Activated CD8-positive, alpha-beta memory T cell treated with anti-CD3 and anti-CD28 coated beads, Interleukin-2, amount 50 U/mL, for 48 hours (primary cell): Measurements from ENCODE around the gene ZC3H4.

Source experiments
- DNase-seq: peaks from one replicate; pipeline ENCODE4 v3.0.0-alpha.2; 2020

The ZC3H4 gene

GRCh38 chr19:47018923-47019322 lies 94.7 kb downstream of the ZC3H4 start:
- DNase-seq: no peak
